NCI-H1048 (cell line): ENCODE results near the gene UAP1.
"Not testable (repeated sequence)": the region's sequence is repeated elsewhere in the genome, so short reads cannot be mapped to it uniquely, and the experiment has no call there.

Experiments used
- DNase-seq: peaks from one replicate; lab custom pipeline; 2025; lab: John Stamatoyannopoulos, UW

The UAP1 gene

GRCh38 chr1:162565460-162565859 lies 3.9 kb downstream of the UAP1 start:
- no peak for DNase-seq

DNA sequence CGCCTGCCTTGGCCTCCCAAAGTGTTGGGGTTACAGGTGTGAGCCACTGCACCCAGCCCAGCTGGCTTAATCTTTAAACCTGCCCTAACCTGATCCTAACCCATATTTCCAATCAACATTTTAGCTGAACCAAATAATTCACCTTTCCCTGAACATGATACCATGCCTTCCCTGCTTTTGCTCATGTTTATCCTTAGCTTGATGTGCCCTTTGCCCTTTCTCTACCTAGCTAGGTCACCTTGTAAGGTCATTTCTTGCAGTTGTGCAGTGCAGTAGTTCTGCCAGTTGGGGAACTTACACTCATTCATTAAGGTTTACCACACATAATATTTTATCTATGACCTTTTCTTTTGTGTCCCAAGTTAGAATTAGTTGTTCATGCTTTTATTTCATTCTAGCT lies 5.3 kb downstream of the UAP1 start:
- no peak for DNase-seq

DNA sequence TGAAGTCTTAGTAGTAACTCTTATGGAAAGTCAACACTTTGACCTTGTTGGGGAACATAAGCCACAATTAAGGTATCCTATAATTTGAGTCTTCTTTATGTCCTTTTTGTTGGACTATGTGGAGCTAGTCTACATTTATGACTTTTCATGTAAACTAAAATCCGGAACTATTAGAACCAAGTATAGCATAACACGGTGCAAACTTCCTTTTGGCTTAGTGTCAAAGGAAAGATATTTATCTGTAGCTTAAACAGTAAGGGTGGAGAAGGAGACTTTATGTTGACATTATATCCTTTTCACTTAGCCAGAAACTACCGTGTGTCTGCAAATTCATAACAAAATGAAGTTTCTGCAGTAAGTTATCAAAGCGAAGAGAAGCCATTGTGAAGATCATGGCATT lies 7.3 kb downstream of the UAP1 start:
- DNase-seq, result no peak

DNA sequence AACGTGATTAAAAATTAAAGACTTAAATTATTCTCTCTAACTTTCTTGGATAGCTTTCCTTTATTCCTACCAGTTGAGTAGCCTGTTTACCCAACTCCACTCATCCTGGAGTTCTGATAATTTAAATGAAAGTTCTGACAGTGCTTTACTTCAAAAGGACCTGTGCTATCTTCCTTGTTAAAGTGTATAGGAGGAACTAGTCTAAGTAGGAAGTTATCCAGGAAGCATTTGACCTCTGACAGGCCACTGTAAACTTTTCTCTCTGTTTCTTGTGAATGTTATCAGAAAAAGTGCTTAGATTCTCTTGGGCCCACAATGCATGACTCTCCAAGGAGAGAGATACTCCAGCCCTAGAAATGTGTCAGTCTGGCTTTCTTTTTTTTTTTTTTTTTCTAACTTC lies 9.2 kb downstream of the UAP1 start:
- no peak for DNase-seq

DNA sequence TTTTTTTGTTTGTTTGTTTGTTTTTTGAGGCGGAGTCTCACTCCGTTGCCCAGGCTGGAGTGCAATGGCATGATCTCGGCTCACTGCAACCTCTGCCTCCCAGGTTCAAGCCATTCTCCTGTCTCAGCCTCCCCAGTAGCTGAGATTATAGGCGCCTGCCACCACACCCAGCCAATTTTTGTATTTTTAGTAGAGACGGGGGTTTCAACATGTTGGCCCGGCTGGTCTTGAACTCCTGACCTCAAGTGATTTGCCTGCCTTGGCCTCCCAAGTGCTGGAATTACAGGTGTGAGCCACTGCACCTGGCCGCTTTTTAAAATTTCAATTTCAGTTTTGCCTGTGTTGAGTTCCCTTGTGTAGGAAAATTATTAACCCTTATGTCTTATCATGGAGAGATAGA lies 9.6 kb downstream of the UAP1 start:
- not testable (repeated sequence) for DNase-seq

DNA sequence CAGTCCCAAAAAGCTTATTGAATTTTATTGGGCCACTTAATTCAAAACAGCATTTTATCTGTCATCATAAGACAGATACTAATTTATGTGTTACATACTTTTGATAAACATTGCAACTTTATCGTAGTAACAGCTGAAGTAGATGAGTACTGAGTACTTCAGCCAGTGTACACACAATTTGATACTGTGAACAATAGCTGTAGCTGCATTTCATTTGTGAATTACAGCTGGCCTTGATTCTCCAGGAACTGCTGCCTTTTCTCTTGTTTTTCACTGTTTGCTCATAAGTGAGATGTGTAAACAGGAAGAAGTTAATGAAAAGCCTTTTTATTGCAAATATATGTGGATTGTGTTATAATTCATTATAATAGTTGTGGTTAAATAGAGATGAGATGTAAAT lies 10.2 kb downstream of the UAP1 start:
- no peak for DNase-seq

DNA sequence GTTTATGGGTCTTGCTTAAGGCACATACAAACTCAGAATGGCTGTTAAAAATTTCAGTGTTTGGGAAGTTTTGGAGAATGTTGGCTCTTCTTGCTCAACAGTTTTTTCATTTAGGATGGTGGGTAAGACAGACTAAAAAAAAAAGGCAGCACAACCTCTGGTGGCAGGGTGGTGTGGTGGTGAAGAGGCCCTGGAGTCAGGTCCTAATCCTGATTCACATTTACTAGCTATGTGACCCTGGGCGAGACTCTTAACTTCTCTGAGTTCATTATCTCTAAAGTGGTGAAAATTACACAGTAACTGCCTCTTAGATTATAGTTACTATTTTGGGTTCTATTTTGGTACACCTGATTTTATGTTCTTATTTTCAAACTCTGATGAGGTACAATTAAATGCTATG lies 11.6 kb downstream of the UAP1 start:
- no peak for DNase-seq

DNA sequence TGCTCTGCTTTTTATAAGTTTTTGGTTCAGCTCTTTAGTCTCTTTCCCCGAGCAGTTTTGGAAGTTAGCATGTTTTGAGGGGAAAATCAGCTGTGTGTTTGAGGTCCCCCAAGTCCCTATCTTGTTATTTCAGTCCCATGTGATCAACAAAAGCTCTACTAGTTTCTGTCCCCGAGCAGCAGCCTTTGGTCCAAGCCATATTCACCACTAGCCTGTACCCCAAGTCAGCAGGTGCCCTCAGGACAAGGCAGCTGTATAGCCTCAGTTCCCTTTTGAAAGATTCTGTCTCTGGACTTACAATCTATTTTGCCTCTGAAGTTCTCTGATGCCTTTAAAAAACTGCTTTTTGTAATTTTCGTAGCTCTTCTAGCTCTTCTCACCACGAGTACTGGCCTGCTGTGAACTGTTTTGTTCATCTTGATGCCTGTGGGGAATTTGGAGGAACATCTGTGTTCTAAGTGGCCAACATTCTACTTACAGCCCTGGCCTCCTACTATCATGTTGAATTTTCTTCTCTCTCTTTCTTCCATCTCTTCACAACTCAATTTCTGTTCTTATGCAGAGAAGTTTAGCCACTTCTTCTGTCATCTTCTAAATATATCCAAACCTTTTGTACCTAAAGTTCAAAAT lies 16.7 kb downstream of the UAP1 start:
- no peak for DNase-seq

- no peak for DNase-seq
Observed at GRCh38 chr1:162578936-162579335, 17.4 kb downstream of the UAP1 start.

- no peak for DNase-seq
Observed at GRCh38 chr1:162580308-162580707, 18.8 kb downstream of the UAP1 start.

DNA sequence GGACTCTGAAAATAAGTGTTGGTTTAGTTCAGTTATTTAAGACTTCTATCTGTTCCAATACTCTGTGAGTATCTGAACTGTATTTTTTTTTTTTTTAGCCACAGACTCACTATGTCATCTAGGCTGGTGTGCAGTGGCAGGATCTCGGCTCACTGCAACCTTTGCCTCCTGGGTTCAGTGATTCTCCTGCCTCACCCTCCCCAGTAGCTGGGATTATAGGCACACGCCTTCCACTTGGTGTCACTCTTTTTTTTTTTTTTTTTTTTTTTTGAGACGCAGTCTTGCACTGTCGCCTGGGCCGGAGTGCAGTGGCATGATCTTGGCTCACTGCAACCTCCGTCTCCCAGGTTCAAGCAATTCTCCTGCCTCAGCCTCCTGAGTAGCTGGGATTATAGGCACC lies 21.4 kb downstream of the UAP1 start:
- DNase-seq, result not testable (repeated sequence)

DNA sequence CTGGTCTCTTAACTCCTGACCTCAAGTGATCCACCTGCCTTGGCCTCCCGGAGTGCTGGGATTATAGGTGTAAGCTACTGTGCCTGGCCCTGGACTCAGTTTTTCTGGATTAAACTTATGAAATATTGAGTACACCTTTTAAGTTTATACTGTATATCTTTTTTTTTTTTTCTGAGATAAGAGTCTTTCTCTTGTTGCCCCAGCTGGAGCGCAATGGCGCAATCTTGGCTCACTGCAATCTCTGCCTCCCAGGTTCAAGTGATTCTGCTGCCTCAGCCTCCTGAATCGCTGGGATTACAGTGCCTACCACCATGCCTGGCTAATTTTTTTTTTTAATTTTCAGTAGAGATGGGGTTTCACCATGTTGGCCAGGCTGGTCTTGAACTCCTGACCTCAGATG lies 23.6 kb downstream of the UAP1 start:
- not testable (repeated sequence) for DNase-seq

DNA sequence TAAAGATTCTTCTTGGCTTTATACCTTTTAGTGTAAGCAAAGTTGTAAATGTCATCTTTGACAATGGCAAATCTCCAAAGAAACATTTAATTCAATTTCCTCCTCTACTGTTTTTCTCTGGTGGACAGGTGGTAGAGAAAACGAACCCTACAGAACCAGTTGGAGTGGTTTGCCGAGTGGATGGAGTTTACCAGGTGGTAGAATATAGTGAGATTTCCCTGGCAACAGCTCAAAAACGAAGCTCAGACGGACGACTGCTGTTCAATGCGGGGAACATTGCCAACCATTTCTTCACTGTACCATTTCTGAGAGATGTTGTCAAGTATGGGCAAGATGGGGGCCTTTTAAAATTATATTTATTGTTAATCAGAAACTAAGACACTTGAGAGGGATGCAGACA lies 25.8 kb downstream of the UAP1 start:
- no peak for DNase-seq

DNA sequence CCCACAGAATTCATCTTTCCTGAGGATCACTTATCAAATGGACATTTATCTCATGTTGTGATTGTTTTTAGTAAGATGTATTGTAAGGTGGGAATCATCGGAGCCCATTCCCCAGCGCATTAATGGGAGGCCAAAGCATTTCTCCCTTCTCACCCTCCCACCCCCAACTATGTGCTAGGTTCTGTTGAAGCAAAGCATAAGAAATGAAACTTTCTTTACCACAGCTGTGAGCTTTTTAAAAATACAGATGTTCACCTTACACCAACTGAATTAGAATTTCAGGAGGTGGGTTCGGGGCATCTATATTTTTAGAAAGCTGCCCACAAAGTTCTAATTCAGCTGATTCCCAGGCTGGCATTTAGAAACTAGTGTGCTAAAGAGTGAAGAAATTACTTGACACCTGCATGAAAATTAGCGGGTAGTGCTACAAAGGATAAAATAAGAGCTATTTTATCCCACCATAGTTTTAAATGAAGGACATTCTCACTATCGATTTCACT lies 26.3 kb downstream of the UAP1 start:
- DNase-seq, result no peak

GRCh38 chr1:162590101-162590500 lies 28.6 kb downstream of the UAP1 start:
- DNase-seq, result no peak

DNA sequence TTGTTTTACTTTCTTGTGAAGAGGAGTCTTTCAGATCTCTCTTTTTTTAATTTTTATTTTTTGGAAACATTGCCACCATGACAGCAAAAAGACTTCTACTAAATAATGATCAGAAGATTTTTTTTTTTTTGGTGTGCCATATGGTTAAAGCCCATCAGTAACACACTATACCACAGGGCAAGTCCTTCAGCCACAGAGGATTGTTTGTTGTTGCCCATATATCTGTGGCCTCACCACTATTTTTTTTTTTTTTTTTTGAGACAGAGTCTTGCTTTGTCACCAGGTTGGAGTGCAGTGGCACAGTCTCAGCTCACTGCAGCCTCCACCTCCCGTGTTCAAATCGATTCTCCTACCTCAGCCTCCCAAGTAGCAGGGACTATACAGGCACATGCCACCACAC lies 29.2 kb downstream of the UAP1 start:
- no peak for DNase-seq

DNA sequence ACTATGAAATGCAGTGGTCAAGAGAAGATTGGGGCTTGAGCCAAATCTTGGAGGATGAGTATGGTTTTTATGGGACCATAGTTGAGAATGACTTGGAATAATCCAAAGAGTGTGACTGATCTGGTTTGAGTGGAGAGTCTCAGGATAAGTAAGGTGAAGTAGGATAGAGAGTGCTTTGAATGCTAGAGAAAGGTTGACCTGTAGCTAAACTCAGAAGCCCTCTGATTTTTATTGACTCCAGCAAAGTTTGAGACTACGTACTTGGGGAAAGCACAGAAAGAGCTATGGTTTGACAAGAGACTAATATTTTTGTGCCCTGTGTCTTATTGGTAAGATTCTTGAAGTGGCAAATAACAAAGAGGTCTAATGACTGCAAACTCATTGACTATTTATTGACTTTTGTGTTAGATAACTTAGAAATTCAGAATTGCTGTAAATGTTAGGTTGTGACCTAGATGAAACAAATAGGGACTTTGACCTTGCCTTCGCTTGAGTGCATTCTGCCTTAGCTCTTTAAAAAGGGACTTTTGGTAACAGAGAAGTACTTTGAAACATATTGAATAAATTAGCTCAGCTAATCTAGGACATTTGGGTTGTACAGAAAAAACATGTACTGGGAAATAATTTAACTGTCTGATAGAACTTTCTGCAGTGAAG lies 35.1 kb downstream of the UAP1 start:
- no peak for DNase-seq

- no peak for DNase-seq
Observed at GRCh38 chr1:162599451-162599850, 37.9 kb downstream of the UAP1 start.

- DNase-seq, result not testable (repeated sequence)
Observed at GRCh38 chr1:162603117-162603516, 41.6 kb downstream of the UAP1 start.

DNA sequence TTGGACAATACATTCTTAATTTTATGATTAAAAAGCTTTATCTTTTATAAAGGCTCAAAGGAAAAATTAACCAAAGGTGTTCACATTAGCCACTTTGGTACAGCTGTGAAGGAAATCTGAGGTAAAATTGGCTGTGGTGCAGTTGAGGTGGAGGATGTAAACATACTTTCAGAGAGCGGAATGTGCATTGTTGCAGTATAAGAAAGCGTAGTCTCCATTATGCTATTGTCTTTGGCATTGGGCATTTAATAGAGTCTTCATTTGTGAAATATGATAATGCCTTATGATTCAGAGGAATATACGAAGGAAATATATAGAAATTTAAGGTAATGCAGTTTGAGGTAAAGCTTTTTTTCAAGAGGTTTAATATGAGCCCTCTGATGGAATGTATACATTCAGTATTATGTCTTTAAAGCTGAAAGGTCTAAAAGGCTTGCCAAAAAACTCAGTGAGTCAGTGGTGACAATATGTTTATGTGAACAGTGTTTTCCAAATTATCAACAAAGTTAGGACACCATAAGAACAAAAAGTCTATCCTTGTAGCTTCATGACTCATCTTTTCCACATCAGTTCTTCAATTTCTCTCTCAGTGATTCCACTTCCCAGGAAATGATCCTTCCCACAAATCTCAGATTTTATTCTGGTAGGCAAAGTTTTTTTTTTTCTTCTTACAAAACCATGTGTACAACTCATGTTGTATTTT lies 43.9 kb downstream of the UAP1 start:
- no peak for DNase-seq

GRCh38 chr1:162609306-162609705 lies 47.8 kb downstream of the UAP1 start:
- DNase-seq, result no peak

DNA sequence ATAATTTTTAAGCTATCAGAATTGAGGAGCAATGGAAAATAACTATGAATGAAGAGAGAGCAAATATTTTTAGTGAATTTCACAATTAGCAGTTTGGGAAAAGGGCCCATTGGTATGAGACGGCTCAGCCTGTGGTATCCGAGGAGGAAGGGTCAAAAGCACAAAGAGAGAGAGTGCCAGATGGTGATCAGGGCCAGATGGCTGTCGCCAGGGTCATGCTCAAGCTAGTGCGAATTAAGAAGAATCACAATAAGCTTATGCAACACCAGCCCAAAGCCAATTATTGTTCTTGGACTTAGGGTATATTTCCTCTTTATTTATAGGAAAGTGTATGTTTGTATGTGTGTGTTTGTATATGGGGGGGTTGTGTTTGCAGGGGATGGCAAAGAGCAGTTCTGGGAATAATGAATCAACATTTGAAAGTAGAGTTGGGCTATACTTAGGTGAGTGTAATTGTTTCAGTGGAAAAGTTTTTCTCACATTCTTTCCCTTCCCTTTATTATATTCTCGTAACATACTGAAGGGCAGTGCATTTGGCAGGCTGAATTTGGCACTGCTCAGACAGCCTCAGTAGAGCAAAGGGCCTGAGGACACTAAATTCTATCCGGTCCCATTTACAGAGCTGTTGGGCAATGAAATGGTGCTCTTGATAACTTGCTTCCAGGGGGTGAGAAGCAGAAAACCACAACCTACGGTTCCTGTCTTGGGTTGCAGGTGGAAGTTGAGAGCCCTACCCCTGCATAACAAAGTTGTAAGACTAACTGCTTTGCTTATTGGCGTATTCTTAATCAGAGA lies 51.3 kb downstream of the UAP1 start:
- DNase-seq, result no peak

DNA sequence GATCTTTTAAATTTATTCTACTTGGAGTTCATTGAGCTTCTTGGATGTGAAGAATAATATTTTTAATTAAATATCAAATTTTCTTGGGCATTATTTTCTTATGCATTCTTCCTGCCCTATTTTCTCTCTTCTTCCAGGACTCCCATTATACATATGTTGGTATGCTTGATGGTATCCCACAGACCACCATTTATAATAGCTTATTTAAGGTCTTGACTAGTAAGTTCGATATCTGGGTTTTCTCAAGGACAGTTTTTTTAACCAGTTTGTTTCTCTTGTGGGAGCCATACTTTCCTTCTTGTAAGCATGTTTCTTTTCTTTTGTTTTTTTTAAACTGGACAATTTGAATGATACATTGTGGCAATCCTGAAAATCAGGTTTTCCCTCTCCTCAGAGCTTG lies 55.3 kb downstream of the UAP1 start:
- no peak for DNase-seq
